ENCODE measurements around the gene MRM2.
"Not testable (repeated sequence)": the region's sequence is repeated elsewhere in the genome, so short reads cannot be mapped to it uniquely, and the experiment has no call there.

The MRM2 gene

GRCh38 chr7:2241580-2242540, at the start of gene MRM2, which contains the start of gene NUDT1:
Gene MRM2 (minus strand): TSS chr7:2242205. CDS start chr7:2242169, 36 bp downstream.
Gene NUDT1 (plus strand): TSS chr7:2242226. CDS start chr7:2244575, 2,349 bp downstream.
- DNase-seq, result peak; percentile 70

GRCh38 chr7:2290877-2291276, 48.9 kb upstream of the MRM2 start:
- no peak for DNase-seq

- DNase-seq, result no peak
Measured at GRCh38 chr7:2289621-2290020, 47.6 kb upstream of the MRM2 start.

GRCh38 chr7:2289111-2289586, 47.1 kb upstream of the MRM2 start:
- DNase-seq, result no peak

- DNase-seq, result peak; percentile 18
Measured at GRCh38 chr7:2288503-2288902, 46.5 kb upstream of the MRM2 start.

- DNase-seq, result no peak
Measured at GRCh38 chr7:2287745-2288144, 45.7 kb upstream of the MRM2 start.

GRCh38 chr7:2283074-2283473, 41.1 kb upstream of the MRM2 start:
- no peak for DNase-seq

- no peak for DNase-seq
Measured at GRCh38 chr7:2282185-2282751, 40.3 kb upstream of the MRM2 start.

GRCh38 chr7:2281541-2281940, 39.5 kb upstream of the MRM2 start:
- no peak for DNase-seq

- no peak for DNase-seq
Measured at GRCh38 chr7:2280424-2280823, 38.4 kb upstream of the MRM2 start.

GRCh38 chr7:2279896-2280295, 37.9 kb upstream of the MRM2 start:
- no peak for DNase-seq

GRCh38 chr7:2278026-2278425, 36.0 kb upstream of the MRM2 start:
- DNase-seq, result no peak

GRCh38 chr7:2276107-2276506, 34.1 kb upstream of the MRM2 start:
- DNase-seq, result no peak

GRCh38 chr7:2275101-2275500, 33.1 kb upstream of the MRM2 start:
- no peak for DNase-seq

- no peak for DNase-seq
Measured at GRCh38 chr7:2274666-2275065, 32.7 kb upstream of the MRM2 start.

GRCh38 chr7:2273866-2274265, 31.9 kb upstream of the MRM2 start:
- no peak for DNase-seq

GRCh38 chr7:2272031-2272430, 30.0 kb upstream of the MRM2 start:
- no peak for DNase-seq

- no peak for DNase-seq
Measured at GRCh38 chr7:2271273-2272026, 29.4 kb upstream of the MRM2 start.

- no peak for DNase-seq
Measured at GRCh38 chr7:2270495-2270894, 28.5 kb upstream of the MRM2 start.

- DNase-seq, result no peak
Measured at GRCh38 chr7:2269991-2270460, 28.0 kb upstream of the MRM2 start.

- DNase-seq, result not testable (repeated sequence)
Measured at GRCh38 chr7:2269089-2269990, 27.3 kb upstream of the MRM2 start.

- DNase-seq, result no peak
Measured at GRCh38 chr7:2266911-2267310, 24.9 kb upstream of the MRM2 start.

Measured in CD4-positive, alpha-beta T cell treated with Interleukin-15 for 1 hour (primary cell).